ENCODE data around the gene P2RY11.

The P2RY11 gene

GRCh38 chr19:10076535-10076934, 35.0 kb upstream of the P2RY11 start:
- ATAC-seq, result no peak
- TF ChIP-seq ZNF565 (CRISPR knock-in tag; conservative IDR thresholded peaks at IDR 0.05; ENCODE audit: low read depth) (no peak), TOX (CRISPR knock-in tag; IDR thresholded peaks at IDR 0.05; ENCODE audit: borderline replicate concordance) (no peak), GLIS3 (CRISPR knock-in tag; IDR thresholded peaks at IDR 0.05) (no peak), POU6F1 (CRISPR knock-in tag; IDR thresholded peaks at IDR 0.05; ENCODE audit: borderline replicate concordance, low read depth) (no peak)

- ATAC-seq, result no peak
- no peak for TF ChIP-seq ZNF70 (CRISPR knock-in tag; IDR thresholded peaks at IDR 0.05)
- TF ChIP-seq RARB (CRISPR knock-in tag; IDR thresholded peaks at IDR 0.05), result no peak
- TF ChIP-seq ARNTL (CRISPR knock-in tag; IDR thresholded peaks at IDR 0.05; ENCODE audit: borderline replicate concordance, low read depth), result no peak
- TF ChIP-seq CSDC2 (CRISPR knock-in tag; IDR thresholded peaks at IDR 0.05), result no peak
- no peak for TF ChIP-seq TSHZ2 (CRISPR knock-in tag; IDR thresholded peaks at IDR 0.05)
- no peak for TF ChIP-seq SNAI2 (CRISPR knock-in tag; IDR thresholded peaks at IDR 0.05)
- TF ChIP-seq BACH2 (CRISPR knock-in tag; IDR thresholded peaks at IDR 0.05; ENCODE audit: borderline replicate concordance), result no peak
Measured at GRCh38 chr19:10078329-10078728, 33.2 kb upstream of the P2RY11 start.

GRCh38 chr19:10079031-10079453, 32.5 kb upstream of the P2RY11 start:
- TF ChIP-seq TCF4 (CRISPR knock-in tag; IDR thresholded peaks at IDR 0.05; ENCODE audit: borderline replicate concordance), result no peak
- TF ChIP-seq CSRNP3 (CRISPR knock-in tag; IDR thresholded peaks at IDR 0.05), result no peak
- TF ChIP-seq ZFP3 (CRISPR knock-in tag; IDR thresholded peaks at IDR 0.05), result no peak
- no peak for ATAC-seq

- TF ChIP-seq OSR1 (CRISPR knock-in tag; IDR thresholded peaks at IDR 0.05) (no peak), TOX (CRISPR knock-in tag; IDR thresholded peaks at IDR 0.05; ENCODE audit: borderline replicate concordance) (no peak), ZNF8 (CRISPR knock-in tag; IDR thresholded peaks at IDR 0.05) (no peak), ZC3H10 (CRISPR knock-in tag; IDR thresholded peaks at IDR 0.05) (no peak), POU6F1 (CRISPR knock-in tag; IDR thresholded peaks at IDR 0.05; ENCODE audit: borderline replicate concordance, low read depth) (no peak), ZNF565 (CRISPR knock-in tag; conservative IDR thresholded peaks at IDR 0.05; ENCODE audit: low read depth) (no peak), CREB5 (CRISPR knock-in tag; IDR thresholded peaks at IDR 0.05; ENCODE audit: low read depth) (no peak), GLIS3 (CRISPR knock-in tag; IDR thresholded peaks at IDR 0.05) (no peak), TCF4 (CRISPR knock-in tag; IDR thresholded peaks at IDR 0.05; ENCODE audit: borderline replicate concordance) (no peak), ESRRG (CRISPR knock-in tag; IDR thresholded peaks at IDR 0.05) (no peak), ZFP3 (CRISPR knock-in tag; IDR thresholded peaks at IDR 0.05) (no peak), CSDC2 (CRISPR knock-in tag; IDR thresholded peaks at IDR 0.05) (no peak)
- no peak for ATAC-seq
Measured at GRCh38 chr19:10083911-10084310, 27.6 kb upstream of the P2RY11 start.
